Amygdala (tissue), 56 donors: ENCODE results near the gene AP4E1.
"Not testable (repeated sequence)": the region's sequence is repeated elsewhere in the genome, so short reads cannot be mapped to it uniquely, and the experiment has no call there.

ENCODE experiments used
- DNase-seq, 56 donors: peaks; one replicate each; lab custom pipeline; 2025; lab: John Stamatoyannopoulos, UW

AP4E1 gene

DNA sequence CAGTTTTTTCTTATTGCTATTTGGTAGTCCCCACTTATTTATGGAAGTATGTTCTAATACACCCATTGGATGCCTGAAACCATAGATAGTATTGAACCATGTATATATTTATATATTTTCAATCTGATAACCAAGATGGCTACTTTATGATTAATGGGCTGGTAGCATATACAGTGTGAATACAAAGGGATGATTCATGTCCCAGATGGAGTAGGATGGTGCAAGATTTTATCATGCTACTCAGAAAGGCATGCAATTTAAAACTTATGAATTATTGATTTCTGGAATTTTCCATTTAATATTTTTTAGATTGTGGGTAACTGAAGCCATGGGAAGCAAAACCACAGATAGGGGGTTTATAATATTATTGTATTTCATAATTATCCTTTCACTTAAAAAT, 35.2 kb downstream of the AP4E1 start:
- DNase-seq: no peak

- no peak for DNase-seq
Measured at GRCh38 chr15:50944672-50945071, 36.2 kb downstream of the AP4E1 start.

DNA sequence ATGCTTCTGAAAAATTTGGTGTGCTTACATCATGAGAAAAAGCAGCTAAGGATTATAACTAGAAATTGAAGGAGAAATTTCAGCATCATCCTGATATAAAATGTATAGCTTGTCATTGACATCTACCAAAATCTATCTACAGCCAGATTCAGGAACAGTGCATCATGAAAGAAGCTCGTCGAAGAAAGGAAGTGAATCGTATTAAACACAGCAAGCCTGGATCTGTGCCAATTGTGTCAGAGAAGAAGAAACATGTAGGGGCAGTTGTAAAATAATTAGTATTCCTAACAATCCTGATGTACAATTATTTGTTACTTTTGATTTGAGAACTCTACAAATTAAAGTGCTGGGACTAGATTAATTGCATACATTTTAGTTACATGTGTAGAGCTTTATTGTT, 37.2 kb downstream of the AP4E1 start:
- DNase-seq: peak in 1 of 56 donors; percentile 1

GRCh38 chr15:50950745-50951144, 42.3 kb downstream of the AP4E1 start:
- DNase-seq: not testable (repeated sequence)

DNA sequence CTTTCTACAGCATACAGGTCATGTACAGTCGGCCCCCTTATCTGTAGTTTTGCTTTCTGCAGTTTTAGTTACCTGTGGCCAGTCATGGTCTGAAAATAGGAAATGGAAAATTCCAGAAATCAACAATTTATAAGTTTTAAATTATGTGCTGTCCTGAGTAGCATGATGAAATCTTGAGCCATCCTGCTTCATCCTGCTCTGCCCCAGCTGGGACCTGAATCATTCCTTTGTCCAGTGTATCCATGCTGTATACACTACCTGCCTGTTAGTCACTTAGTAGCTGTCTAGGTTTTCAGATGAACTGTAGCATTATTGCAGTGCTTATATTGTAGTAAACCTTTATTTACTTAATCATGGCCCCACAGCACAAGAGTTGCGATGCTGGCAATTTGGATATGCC, 44.8 kb downstream of the AP4E1 start:
- no peak for DNase-seq

- not testable (repeated sequence) for DNase-seq
Measured at GRCh38 chr15:50954837-50955236, 46.4 kb downstream of the AP4E1 start.

DNA sequence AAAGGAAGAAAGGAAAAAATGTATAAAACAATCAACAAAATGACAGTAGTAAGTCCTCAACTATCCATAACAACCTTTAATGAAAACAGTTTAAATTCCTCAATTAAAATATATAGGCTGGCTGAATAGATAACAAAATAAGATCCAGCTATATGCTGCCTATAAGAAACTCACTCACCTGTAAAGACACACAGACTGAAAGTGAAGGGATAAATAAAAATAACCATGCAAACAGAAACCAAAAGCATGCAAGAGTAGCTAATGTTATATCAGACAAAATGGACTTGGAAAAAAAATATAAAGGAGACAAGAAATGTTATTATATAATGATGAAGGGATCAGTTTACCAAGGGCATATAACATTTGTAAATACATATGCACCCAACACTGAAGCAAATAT, 51.2 kb downstream of the AP4E1 start:
- DNase-seq: no peak

DNA sequence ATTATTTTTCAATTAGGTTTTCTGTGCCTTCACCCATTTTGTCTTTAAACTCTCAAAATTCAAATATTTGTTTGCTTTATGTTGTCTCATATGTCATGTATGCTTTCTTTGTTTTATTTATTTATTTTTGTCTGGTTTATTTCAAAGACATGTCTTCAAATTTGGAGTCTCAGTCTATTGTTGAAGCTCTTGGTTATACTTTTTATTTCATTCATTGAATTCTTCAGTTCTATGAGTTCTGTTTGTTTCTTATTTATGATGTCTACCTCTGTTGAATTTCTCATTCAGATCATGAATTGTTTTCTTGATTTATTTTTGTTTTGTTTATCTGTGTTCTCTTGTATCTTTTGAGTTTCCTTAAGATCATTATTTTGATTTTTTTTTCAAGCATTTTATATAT, 55.6 kb downstream of the AP4E1 start:
- no peak for DNase-seq

- no peak for DNase-seq
Measured at GRCh38 chr15:50968353-50968752, 59.9 kb downstream of the AP4E1 start.

DNA sequence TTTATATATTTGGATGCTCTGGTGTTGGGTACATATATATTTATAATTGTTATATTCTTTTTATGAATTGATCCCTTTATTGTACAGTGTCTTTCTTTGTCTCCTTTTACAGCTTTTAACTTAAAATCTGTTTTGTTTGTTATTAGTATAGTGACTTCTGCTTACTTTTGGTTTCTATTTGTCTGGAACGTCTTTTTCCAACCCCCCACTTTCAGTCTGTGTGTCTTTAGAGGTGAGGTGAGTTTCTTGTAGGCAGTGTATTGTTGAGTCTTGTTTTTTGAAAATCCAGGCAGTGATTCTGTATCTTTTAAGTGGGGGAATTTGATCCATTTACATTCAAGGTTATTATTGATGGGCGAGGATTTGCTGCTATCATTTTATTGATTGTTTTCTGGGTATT, 62.0 kb downstream of the AP4E1 start:
- DNase-seq: no peak

- DNase-seq: no peak
Measured at GRCh38 chr15:50971115-50971514, 62.6 kb downstream of the AP4E1 start.

- DNase-seq: no peak
Measured at GRCh38 chr15:50971542-50971941, 63.1 kb downstream of the AP4E1 start.

DNA sequence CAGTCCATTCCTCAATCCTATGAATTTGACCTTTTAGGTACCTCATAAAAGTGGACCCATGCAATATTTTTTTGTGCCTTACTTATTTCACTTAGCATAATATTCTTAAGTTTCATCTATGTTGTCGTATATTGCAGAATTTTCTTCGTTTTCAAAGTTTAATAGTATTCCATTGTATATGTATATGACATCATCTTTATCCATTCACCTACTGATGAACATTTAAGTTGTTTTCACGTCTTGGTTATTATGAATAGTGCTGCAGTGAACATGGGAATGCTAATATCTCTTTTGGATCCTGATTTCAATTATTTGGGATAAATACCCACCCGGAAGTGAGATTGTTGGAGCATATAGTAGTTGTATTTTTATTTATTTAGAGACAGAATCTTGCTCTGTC, 65.1 kb downstream of the AP4E1 start:
- no peak for DNase-seq

- no peak for DNase-seq
Measured at GRCh38 chr15:50977162-50977561, 68.7 kb downstream of the AP4E1 start.

DNA sequence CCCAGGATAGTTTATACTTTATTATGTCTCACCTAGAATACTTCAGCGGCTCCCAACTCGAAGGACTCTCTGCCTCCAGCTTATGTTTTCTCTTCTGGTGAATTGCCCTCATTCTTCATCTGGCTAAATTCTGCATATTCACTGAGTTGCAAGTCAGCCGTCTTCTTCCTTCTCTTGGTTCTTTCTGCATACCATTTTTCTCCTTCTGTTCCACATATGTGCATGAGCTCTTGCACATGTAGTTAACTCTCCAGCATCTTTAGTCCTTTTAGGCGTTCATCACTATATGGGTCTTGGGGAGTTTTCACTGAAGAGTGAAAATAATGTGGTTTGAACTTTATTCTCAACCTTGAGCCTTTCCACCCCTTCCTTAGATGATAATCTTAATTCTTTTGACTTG, 70.1 kb downstream of the AP4E1 start:
- no peak for DNase-seq

- DNase-seq: no peak
Measured at GRCh38 chr15:50979041-50979440, 70.6 kb downstream of the AP4E1 start.

DNA sequence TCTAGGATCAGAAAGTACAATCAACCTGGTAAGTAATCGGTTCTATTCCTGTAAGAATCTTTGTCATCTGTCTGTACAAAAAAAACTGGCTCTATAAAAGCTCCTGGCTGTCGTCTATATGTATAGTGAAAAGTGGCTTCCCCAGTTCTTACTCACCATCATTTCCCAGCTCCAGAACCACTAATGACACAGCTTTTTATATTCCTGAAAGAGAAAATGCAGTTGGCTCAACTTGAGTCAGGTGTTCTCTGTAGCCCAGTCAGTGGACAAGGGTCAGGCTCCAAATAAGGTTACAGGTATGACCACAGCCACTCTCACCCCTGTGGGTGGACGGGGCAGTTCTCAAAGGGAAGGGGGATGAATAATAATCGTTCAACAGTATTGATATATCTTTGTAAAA, 85.1 kb downstream of the AP4E1 start:
- DNase-seq: no peak

- DNase-seq: no peak
Measured at GRCh38 chr15:50996641-50997040, 88.2 kb downstream of the AP4E1 start.

GRCh38 chr15:50997371-50998051, 89.0 kb downstream of the AP4E1 start:
- DNase-seq: no peak

DNA sequence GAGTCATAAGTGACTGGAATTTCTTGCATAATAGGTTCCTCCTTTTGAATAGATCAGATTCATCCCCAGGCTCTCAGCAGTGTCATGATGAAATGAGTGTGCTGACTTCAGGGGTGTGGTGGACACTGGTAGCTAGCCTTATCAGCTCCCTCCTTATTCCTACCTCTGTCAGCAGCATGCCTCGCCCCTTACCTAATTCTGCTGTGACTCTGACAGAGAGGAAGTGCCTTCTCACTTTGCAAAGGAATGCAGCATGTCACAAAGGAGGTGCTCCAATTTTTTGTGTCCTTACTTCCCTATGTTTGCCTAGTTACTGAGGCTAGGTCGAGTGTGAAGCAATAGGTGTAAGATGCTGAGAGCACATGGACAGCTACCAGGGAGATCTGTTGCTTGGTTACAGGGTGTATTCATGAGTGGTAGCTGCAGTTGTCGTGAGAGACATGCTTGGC, 95.6 kb downstream of the AP4E1 start:
- no peak for DNase-seq

DNA sequence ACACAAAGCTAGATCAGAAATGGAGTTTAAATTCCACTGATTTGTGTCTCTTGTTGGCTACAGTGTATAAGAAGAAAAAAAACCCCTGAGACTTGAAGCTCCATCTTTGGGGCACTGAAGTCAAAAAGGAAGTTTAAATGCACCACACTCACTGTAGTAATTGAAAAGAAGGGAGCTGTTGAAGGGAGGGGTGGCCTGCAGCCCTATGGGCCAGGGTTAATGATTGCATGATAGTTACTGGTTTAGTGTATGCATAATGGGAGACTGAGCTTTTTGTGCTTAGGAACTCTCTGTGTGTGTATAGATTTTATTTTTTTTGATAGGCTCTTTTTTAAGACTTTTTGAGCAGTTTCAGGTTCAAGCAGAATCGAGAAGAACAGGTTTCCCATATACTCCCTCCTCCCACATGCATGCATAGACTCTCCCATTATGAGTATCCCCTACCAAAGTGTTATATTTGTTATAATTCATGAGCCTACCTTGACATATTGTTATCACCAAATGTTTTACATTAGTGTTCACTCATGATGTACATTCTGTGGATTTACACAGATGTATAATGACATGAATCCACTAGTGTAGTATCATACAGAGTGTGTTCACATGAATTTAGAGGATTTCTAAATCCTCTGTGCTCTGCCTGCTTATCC, 98.0 kb downstream of the AP4E1 start:
- no peak for DNase-seq

DNA sequence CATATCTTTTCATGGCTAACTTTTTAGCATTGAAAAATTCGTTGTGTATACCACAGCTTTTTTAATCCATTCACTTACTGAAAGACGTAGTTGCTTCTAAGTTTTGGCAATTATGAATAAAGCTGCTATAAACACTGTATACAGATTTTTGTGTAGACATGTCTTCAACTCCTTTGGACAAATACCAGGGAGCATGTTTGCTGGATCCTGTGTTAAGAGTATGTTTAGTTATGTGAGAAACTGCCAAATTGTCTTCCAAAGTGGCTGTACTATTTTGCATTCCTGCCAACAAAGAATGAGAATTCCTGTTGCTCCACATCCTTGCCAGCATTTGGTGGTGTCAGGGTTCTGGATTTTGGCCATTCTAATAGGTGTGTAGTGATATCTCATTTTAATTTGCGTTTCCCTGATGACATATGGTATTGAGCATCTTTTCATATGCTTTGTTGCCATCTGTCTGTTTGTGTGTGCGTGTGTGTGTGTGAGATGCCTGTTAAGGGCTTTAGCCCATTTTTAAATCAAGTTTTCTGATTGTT, 98.7 kb downstream of the AP4E1 start:
- DNase-seq: no peak
